Activated CD8-positive, alpha-beta memory T cell treated with anti-CD3 and anti-CD28 coated beads, Interleukin-2, amount 50 U/mL, for 24 hours (primary cell): ENCODE data around the gene CCL2.

Experiments used
- DNase-seq: peaks from one replicate; pipeline ENCODE4 v3.0.0-alpha.2; 2020; ENCODE audit errors: extremely low read depth

Gene CCL2

DNA sequence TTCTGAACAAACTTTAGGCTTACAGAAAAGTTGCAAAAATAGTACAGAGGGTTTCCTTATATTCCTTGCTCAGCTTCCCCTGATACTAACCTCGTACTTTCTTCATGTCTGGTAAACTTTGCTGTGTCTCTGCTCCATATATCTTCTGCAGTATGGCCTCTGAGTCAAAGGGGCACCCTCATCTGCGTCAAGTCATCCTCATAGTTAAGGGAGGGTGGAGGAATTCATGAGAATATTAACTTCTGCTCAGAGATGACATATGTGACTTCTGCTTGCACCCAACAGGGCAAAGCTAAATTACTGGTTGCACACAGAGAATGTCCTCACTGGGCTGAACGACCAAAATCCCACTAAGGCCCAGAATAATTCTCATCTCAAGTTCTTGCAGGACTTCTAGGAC, 10.6 kb downstream of the CCL2 start:
- DNase-seq: no peak

DNA sequence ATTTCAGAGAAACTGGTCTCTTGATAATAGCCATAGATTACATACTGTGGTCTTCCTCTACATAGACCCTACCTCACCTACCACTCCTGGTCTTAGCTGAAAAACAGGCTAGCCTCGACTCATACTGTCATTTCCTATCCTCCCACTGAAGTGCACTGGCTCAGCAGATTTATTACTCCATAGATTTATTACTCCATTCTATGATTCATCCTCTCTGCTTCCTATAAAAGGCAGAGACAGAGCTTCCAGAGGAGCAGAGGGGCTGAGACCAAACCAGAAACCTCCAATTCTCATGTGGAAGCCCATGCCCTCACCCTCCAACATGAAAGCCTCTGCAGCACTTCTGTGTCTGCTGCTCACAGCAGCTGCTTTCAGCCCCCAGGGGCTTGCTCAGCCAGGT, 14.9 kb downstream of the CCL2 start, which contains the start of gene CCL7:
Gene CCL7 (plus strand): TSS at position 253 of the 400 bp plus-strand sequence. CDS start 70 bp downstream, at position 323.
- DNase-seq: no peak

DNA sequence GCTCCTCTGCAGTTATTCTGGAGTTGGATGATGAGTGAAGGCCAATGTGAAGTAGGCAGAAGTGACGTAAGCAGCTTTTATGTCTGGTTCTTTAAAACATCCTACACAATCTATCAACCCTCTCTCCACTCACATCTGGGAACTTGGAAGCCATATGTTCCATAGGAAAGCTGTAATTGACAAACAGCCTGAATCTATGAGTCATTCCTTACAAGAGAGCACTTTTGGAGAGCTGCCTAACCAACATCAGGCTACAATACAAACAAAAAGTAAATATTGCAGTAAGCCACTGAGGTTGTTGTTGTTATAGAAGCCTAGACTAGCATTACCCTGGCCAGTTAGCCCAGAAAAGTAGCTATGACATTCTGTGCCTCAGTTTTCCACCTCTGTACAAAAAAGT, 20.8 kb downstream of the CCL2 start:
- no peak for DNase-seq

DNA sequence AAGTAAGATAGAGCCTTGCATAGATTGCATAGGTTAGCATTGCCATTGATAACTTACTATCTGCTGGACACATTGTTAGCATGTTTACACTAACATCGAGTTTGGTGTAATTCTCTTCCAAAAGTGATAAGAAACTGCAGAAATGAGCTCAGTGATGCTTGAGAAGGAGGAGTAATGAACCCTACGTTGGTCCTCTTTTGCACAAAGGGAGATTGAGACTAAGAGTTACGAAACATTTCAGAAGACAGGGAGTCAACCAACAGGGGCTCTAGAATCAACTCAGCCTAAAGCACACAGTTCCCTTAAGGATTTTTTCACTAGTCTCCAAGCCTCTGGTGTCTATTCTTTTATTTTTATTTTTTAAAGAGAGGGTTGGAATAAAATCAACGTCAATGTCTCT, 21.7 kb downstream of the CCL2 start:
- no peak for DNase-seq

DNA sequence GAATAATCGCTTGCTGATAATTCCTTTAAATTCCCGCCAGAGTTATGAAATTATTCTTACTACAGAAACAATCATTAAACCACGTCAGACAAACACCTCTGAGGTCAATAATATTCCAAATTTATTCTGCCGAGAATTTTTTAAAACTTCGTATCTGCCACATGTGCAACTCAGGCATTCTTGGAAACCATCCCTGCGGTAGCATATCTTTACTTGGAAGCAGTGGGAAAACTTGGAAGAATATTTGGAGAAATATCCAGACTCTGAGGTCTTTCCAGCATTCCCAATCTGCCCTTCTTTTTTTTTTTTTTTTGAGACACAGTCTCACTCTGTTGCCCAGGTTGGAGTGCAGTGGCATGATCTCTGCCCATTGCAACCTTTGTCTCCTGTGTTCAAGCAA, 28.5 kb downstream of the CCL2 start:
- DNase-seq: no peak

DNA sequence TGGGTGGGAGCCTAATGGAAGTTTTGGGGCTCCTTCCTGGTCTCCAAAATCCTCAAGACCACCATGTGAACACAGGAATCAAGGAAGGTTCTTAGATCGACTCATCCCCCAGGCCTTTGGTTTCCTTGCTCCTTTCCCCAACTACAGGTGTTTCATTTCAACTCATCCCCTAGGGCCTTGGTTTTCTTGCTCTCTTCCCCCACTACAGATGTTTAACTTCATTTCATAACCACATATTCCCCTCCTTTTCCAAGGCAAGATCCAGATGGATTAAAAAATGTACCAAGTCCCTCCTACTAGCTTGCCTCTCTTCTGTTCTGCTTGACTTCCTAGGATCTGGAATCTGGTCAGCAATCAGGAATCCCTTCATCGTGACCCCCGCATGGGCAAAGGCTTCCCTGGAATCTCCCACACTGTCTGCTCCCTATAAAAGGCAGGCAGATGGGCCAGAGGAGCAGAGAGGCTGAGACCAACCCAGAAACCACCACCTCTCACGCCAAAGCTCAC, 30.3 kb downstream of the CCL2 start, which contains the start of gene CCL11:
Gene CCL11 (plus strand): TSS at position 457 of the 507 bp plus-strand sequence. CDS start 67 bp downstream, outside the sequence.
- DNase-seq: no peak

DNA sequence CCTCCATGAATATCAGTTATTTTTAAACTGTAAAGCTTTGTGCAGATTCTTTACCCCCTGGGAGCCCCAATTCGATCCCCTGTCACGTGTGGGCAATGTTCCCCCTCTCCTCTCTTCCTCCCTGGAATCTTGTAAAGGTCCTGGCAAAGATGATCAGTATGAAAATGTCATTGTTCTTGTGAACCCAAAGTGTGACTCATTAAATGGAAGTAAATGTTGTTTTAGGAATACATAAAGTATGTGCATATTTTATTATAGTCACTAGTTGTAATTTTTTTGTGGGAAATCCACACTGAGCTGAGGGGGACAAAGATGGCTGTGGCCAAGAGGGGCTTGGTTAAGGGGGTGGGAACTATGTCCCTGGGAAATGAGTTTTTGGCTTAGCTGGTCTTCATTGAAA, 32.8 kb downstream of the CCL2 start:
- DNase-seq: no peak

DNA sequence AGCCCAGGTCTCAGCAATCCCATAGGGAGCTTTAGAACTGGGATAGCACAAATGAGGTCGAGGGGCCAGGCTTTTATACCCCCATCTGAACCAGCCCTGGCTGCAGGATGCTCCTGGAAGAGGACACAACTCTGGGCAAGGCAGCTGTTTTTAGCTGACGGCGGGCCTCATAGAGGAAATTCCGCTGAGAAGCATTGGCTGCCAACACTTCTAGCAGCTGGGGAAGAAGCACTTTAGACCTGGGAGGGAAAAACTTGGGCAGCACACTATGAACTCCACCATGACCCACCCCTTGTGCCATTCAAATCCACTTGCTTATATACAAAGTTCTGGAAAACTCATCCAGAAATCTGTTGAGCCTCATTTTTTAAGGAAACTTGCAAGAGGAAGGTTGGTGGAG, 35.5 kb downstream of the CCL2 start:
- DNase-seq: no peak

DNA sequence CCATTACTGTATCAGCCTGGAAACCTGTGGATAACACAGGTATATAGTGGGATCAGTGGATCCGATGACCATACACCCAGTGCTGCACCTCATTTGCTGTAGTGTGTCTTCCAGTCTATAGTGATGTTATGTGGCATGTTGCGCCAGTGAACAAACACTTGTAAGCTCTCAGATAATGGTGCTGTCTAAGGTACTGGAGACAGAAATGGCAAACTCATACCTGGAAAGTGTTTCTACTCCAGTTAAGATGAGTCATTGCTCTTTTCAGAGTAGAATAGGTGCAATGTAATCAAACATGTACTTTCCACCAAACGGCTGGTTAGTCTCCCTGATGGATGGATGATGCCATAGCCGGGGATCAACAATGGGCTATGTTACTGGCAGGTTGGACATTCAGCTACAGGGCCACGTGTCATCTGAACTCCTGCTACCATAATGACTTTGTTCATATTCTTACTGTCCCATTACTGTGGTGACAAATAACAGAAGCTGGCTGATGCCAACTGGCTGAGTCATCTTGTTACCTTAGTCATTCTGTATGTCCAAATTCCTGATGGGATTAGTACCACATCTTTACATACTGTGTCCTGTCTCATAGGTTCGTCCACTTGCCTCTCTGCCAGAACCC, 36.8 kb downstream of the CCL2 start:
- DNase-seq: no peak

DNA sequence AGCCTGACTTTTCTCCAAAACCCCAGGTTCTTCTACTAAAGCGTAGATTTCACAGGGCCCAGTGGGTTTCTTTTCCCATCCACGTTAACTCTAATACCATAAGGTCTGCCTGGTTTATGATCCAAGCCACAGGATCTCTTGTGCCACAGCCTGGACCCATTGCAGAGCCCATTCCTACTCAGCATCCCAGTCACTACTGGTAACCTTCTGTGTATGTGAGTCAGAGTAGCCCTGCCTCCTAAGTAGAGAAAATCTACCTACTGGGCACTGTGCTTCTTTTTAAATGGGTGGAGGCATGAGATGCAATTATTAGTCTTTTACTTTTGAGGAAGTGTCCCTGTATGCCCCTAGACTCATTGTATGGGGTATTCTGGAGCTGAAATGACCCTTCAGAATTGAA, 43.9 kb downstream of the CCL2 start:
- DNase-seq: no peak

DNA sequence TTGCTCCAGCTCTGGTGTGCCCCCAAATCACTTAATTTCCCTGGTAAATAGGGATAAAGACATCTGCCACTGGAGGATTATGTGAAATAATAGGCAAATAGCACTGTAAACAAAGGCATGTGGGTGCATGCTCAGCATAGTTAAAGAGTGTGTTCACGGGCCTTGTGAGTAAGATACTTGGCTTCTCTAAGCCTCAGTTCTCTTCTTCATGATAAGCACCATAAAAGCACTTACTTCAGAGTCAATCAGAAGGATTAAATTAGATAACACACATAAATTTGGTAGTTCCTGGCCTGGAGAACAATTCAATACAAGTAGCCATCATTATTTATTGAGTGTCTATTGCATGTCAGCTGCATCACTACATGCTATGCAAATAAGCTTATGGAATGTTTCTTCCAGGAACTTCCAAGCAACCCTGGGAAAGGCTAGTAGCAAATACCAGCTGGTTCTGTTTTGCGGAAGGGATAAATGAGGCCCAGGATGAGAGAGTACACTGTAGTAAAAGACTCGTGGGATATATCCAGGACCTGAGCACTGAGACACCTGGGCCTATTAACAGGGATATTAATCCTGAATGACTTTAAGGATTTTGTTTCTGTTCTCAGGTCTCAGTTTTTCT, 45.0 kb downstream of the CCL2 start:
- DNase-seq: no peak

DNA sequence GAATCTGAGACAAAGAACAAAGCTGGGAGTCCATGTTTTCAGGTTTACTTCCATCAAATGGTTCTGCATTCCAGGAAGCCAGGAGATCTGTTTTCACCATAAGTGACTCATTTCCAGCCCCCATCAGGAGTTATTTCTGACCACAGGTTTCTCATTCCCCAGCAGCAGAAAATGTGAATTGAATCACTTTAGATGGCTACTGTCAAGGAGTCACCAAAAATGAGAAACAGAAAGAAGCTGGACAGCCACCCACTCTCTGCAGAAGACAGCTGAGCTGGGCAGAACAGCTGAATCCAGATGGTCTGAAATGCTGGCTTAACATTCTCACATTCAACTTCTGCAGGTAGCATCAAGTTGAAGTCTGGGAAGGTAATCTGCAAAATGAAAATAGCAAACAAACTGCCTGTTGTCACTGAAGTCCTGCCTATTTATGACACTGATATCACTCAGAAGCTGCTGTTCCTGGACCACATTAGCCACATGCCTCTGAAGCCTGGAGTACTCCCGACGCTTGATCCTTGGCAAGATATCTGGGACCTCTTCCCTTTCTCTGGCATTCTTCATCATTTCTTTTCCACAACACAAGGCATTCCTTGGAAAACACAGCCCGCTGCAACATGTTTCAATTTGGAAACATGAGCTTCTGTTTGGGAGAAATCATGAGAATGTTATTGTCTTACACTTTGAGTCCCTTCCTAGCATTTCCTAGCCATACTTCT, 45.7 kb downstream of the CCL2 start:
- no peak for DNase-seq

DNA sequence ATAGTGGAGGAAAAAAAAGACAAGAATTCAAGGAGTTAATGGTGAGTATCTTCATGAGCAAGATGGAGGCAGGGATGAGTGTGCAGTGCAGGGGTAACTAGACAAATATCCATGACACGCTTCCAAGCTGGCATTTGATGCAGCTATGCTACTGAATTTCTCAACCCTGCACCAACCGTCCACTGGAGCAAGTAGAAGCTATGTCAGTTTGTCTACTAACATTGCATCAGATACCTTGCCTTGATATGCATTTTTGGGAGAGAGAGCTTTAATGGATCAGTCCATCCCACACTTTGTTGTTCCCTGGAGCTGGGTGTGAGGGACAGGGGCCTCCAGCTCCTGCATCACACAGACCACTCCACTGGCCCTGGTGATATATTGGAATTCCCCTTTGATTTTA, 46.9 kb downstream of the CCL2 start:
- no peak for DNase-seq

DNA sequence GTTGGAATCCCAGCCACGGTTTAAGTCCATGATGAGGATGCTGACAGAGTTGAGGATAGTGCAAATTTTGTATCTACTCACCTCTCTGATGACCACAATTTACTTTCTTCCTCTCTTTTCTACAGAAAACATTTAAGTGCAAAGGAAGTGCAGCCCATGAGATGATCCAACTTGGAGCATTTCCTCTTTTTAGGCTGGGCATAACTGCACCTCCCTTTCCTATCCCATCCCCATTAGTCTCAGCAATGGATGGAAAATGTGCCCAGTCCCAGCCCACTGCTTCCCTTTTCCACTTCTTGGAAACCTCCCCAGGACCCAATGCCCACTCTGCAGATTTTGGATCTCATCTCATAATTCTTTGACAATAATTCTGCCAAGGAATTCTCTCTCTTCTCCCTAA, 47.6 kb downstream of the CCL2 start:
- no peak for DNase-seq

DNA sequence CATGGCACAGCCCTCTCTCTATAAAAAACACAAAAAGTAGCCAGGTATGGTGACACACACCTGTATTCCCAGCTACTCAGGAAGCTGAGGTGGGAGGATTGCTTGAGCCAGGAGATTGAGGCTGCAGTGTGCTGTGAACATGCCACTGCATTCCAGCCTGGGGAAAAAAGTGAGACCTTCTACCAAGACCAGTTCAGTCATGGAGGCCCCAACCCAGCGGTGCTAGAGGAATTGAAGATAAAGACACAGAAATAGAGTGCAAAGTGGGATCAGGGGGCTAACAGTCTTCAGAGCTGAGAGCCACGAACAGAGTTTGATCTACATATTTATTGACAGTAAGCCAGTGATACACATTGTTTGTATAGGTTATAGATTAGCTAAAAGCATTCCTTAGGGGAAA, 48.5 kb downstream of the CCL2 start:
- DNase-seq: no peak

DNA sequence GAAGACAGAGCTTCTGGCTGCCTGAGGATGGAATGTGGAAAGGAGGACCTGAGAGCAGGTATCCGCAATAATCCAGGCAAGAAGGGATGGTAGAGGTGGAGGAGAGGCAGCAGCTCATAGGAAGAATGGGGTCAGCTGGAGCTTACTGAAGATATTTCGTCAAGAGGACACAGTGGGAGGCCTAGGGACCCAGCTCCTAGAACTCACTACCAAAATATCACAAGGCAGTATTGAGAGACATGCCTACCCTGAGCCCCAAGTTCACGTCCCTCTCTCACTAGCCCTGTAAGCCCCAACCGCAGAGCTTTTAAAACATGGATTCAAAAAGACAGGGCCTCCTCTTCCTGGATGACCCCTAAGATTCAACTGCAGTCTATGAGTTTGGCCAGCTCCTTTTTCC, 50.0 kb downstream of the CCL2 start:
- no peak for DNase-seq

DNA sequence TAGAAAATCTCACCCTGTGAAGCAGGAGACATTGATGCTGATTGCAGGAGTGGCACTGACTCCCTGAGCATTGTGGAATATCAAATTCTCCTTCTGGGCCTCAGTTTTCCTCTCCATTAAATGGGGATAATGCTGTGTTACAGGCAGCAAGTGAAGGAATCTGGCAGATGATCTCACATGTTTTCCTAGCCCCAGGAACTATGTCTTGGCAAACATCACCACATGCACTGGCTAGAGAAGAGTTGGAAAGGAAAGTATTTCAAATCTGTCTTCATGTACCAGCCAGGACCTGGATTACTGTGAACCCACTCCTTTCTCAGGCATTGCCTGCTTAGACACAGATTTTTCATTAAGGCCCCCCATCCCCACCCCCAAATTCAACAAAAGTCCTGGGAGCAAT, 50.5 kb downstream of the CCL2 start:
- DNase-seq: no peak

DNA sequence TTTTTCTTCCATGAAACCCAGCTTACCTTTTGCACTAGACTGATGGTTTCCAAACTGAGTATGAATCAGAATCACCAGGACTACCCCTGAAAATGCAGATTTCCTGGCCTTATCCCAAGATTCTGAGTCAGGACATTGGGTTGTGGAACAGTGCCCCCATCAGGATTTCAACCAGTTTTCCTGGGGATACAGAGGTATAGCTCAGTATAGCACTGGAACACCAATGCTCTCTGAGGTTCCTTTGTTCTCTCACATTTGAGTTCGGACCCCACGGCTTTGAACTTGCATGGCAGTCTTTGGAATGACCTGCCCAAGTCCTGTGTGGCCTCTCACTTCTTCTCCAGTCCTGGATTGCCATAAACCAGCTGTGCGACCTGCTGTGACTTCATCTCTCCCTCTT, 51.4 kb downstream of the CCL2 start:
- DNase-seq: no peak
